ENCODE results near the gene KIAA1958. TPM values are rescaled to one million over a fixed set of nuclear protein-coding genes. Genes with fewer than 3 reads are reported as not detected.

KIAA1958 gene
- polyA plus RNA-seq, 1 of the 3 experiments (the other 2 are of a cell fraction) = 1.6 TPM

GRCh38 chr9:112500842-112501241 is 14.2 kb downstream of the KIAA1958 start:
- Histone ChIP-seq H3K36me3 (replicated peaks in 1 of 2; ENCODE audit: control insufficient read depth in 1 of 2, insufficient read depth in 2 of 2, low read length in 1 of 2) (no peaks in the 10 kb centered on the region), H3K79me2 (ENCODE audit: insufficient read depth) (peaks cover 32% of the 10 kb centered on the region), H3K9me2 (no peaks in the 10 kb centered on the region), H3K9ac (no peak overlapping the region), H3K4me3 (ENCODE audit: low read depth in 2 of 2, low read length in 1 of 2) (no peak overlapping the region), H4K20me1 (ENCODE audit: insufficient read depth) (no peaks in the 10 kb centered on the region), H3K27me3 (ENCODE audit: insufficient read depth) (no peaks in the 10 kb centered on the region), H3K9me3 (no peaks in the 10 kb centered on the region), H3K27ac (ENCODE audit: low read depth in 2 of 2, low read length in 1 of 2) (no peak overlapping the region), H2AFZ (ENCODE audit: low read depth) (no peak overlapping the region), H3F3A (replicated peaks; ENCODE audit: insufficient read depth) (peaks cover 6% of the 10 kb centered on the region), H3K4me1 (ENCODE audit: control insufficient read depth in 1 of 2, insufficient read depth in 2 of 2, low read depth in 1 of 2, low read length in 1 of 2) (peaks cover 0 to 8% of the 10 kb centered on the region in 2 experiments; a peak in 3 of 4 replicates), H3K4me2 (no peak overlapping the region)
- TF ChIP-seq CHD2 (IDR thresholded peaks at IDR 0.05; ENCODE audit: low read length, partially characterized antibody) (no peak), EP300 (IDR thresholded peaks at IDR 0.05; ENCODE audit: borderline replicate concordance in 1 of 2, low read depth in 1 of 2, low read length in 1 of 2) (no peak), ZBTB33 (IDR thresholded peaks at IDR 0.05; ENCODE audit: borderline replicate concordance, low read depth) (no peak), MAX (IDR thresholded peaks at IDR 0.05; ENCODE audit: low read depth) (no peak), RXRA (IDR thresholded peaks at IDR 0.05; ENCODE audit: borderline replicate concordance, low read depth) (no peak), USF1 (IDR thresholded peaks at IDR 0.05; ENCODE audit: borderline replicate concordance, low read depth) (no peak), GATA2 (CRISPR knock-in tag; IDR thresholded peaks at IDR 0.05) (no peak), PBX3 (IDR thresholded peaks at IDR 0.05) (no peak), USF2 (IDR thresholded peaks at IDR 0.05; ENCODE audit: borderline replicate concordance, low read depth, low read length) (no peak), RCOR1 (IDR thresholded peaks at IDR 0.05; ENCODE audit: low read length) (no peak), REST (IDR thresholded peaks at IDR 0.05; ENCODE audit: low read depth, low read length) (no peak), IRF3 (IDR thresholded peaks at IDR 0.05; ENCODE audit: low read depth, low read length) (no peak), SMC3 (IDR thresholded peaks at IDR 0.05; ENCODE audit: low read depth, low read length) (no peak), YY1 (IDR thresholded peaks at IDR 0.05; ENCODE audit: low read depth) (no peak), JUND (IDR thresholded peaks at IDR 0.05) (no peak)
- CTCF ChIA-PET = no interaction called here
- 94% methylated on average over 2 of the region's 2 CpGs for WGBS (ENCODE audit: low lambda C conversion rate)
- POLR2A ChIA-PET = no interaction called here
- no peak for DNase-seq
